NCI-H2029 treated with DMSO at 0.1 percent for 48 hours (cell line): ENCODE measurements around the gene TEX29.

ENCODE experiments used
- DNase-seq: peaks from one replicate; lab custom pipeline; 2025; lab: John Stamatoyannopoulos, UW

TEX29 gene

GRCh38 chr13:111291908-111292307, 28.5 kb upstream of the TEX29 start:
- DNase-seq = no peak

- no peak for DNase-seq
Observed at GRCh38 chr13:111292710-111293485, 27.5 kb upstream of the TEX29 start.

- no peak for DNase-seq
Observed at GRCh38 chr13:111295886-111296285, 24.6 kb upstream of the TEX29 start.

GRCh38 chr13:111296417-111296816, 24.0 kb upstream of the TEX29 start:
- DNase-seq = no peak

- no peak for DNase-seq
Observed at GRCh38 chr13:111298214-111298975, 22.0 kb upstream of the TEX29 start.

GRCh38 chr13:111302045-111302726, 18.3 kb upstream of the TEX29 start:
- no peak for DNase-seq

GRCh38 chr13:111303559-111303958, 16.9 kb upstream of the TEX29 start:
- no peak for DNase-seq

GRCh38 chr13:111304041-111304544, 16.3 kb upstream of the TEX29 start:
- no peak for DNase-seq

- no peak for DNase-seq
Observed at GRCh38 chr13:111304603-111305289, 15.7 kb upstream of the TEX29 start.

- DNase-seq = no peak
Observed at GRCh38 chr13:111312944-111313590, 7.4 kb upstream of the TEX29 start.

GRCh38 chr13:111313911-111314425, 6.5 kb upstream of the TEX29 start:
- no peak for DNase-seq

- no peak for DNase-seq
Observed at GRCh38 chr13:111314852-111315251, 5.6 kb upstream of the TEX29 start.

- no peak for DNase-seq
Observed at GRCh38 chr13:111315347-111315995, 5.0 kb upstream of the TEX29 start.

GRCh38 chr13:111316161-111316730, 4.2 kb upstream of the TEX29 start:
- DNase-seq = no peak

- DNase-seq = no peak
Observed at GRCh38 chr13:111317042-111317550, 3.3 kb upstream of the TEX29 start.

GRCh38 chr13:111317571-111318345, 2.7 kb upstream of the TEX29 start:
- DNase-seq = no peak

- no peak for DNase-seq
Observed at GRCh38 chr13:111318386-111318785, 2.1 kb upstream of the TEX29 start.

GRCh38 chr13:111319521-111319920, 921 bp upstream of the TEX29 start:
- no peak for DNase-seq
